SK-N-SH treated with all-trans-retinoic acid at 6 μM for 48 hours (cell line): ENCODE results near the gene TFCP2L1.

Experiments
- ARNTL ChIP-seq: fragments of 450-650 bp; formaldehyde crosslinking; IDR thresholded peaks from 2 replicates; pipeline ENCODE4 v1.5.0; 2020; ENCODE audit warnings: low read depth, mild to moderate bottlenecking, moderate library complexity, borderline replicate concordance
- PATZ1 ChIP-seq: fragments of 250-450 bp; sonication (Bioruptor Pico); IDR thresholded peaks from 2 replicates; pipeline ENCODE4 v1.8.0; 2020; ENCODE audit warnings: mild to moderate bottlenecking, moderate library complexity, borderline replicate concordance
- RARB ChIP-seq: fragments of 250-450 bp; sonication (Bioruptor Pico); IDR thresholded peaks from 2 replicates; pipeline ENCODE4 v1.8.0; 2021; ENCODE audit warnings: mild to moderate bottlenecking, moderate library complexity
- ZC3H10 ChIP-seq: fragments of 250-450 bp; sonication (Bioruptor Pico); IDR thresholded peaks from 2 replicates; pipeline ENCODE4 v1.5.1; 2021; ENCODE audit warnings: mild to moderate bottlenecking, moderate library complexity
- ZFP3 ChIP-seq: fragments of 250-450 bp; sonication (Bioruptor Pico); IDR thresholded peaks from 2 replicates; pipeline ENCODE4 v1.5.0; 2020; ENCODE audit warnings: mild to moderate bottlenecking, moderate library complexity

GRCh38 chr2:121303531-121304263 is 18.7 kb upstream of the TFCP2L1 start:
- TF ChIP-seq ARNTL (CRISPR knock-in tag) (no peak), PATZ1 (no peak), RARB (no peak), ZFP3 (CRISPR knock-in tag) (no peak), ZC3H10 (CRISPR knock-in tag) (no peak)
